Esophagus squamous epithelium (tissue), 4 donors: ENCODE measurements around the gene TMEM131.

Experiments used
- CTCF ChIP-seq, 6 experiments: fragments of 450-650 bp in 4 of 6; fragments of 200-600 bp in 2 of 6; sonication (generic) in 2 of 6; IDR thresholded peaks; one replicate each; pipeline ENCODE4 v1.5.1; 2016 to 2019; ENCODE audit warnings: antibody characterized with exemption in 6 of 6, mild to moderate bottlenecking in 4 of 6, moderate library complexity in 4 of 6
- POLR2A ChIP-seq, 4 donors: fragments of 450-650 bp; IDR thresholded peaks; one replicate each; pipeline ENCODE4 v1.6.1; 2017; ENCODE audit warnings: antibody characterized with exemption in 4 of 4, mild to moderate bottlenecking in 4 of 4, moderate library complexity in 3 of 4

GRCh38 chr2:97763176-97763845 lies 232.4 kb downstream of the TMEM131 start:
- TF ChIP-seq POLR2A (IDR thresholded peaks at IDR 0.05) (no peak), CTCF (IDR thresholded peaks at IDR 0.05) (no peak)
